Renal cortex interstitium (tissue), 11 donors: Measurements from ENCODE around the gene SLC4A1AP. TPM values are rescaled to one million over a fixed set of nuclear protein-coding genes. Genes with fewer than 3 reads are reported as not detected.
A peak's percentile ranks its signal among the peaks of the same experiment; 100 is the strongest.
"Not testable (repeated sequence)": the region's sequence is repeated elsewhere in the genome, so short reads cannot be mapped to it uniquely, and the experiment has no call there.

Source experiments
- DNase-seq, 11 donors: peaks; one replicate each; pipeline ENCODE4 v3.0.0-alpha.2; 2013; ENCODE audit warnings: low read depth in 9 of 11, low spot score in 4 of 11; ENCODE audit errors: extremely low read depth in 1 of 11
- polyA plus RNA-seq, 3 donors: library from polyadenylated mRNA; unstranded; fragments of 120-200 nt; gene quantifications; one replicate each; pipeline ENCODE4 v1.2.1, GENCODE V29; 2013; ENCODE audit not compliant: insufficient read length in 3 of 3

SLC4A1AP gene
- polyA plus RNA-seq, 3 donors: 31.7 to 36.2 (median 35.7) TPM

GRCh38 chr2:27640722-27641245 is 22.9 kb upstream of the SLC4A1AP start:
- DNase-seq: no peak

- DNase-seq: no peak
Measured at GRCh38 chr2:27645197-27645596, 18.5 kb upstream of the SLC4A1AP start.

GRCh38 chr2:27647289-27647688 is 16.4 kb upstream of the SLC4A1AP start:
- DNase-seq: no peak

DNA sequence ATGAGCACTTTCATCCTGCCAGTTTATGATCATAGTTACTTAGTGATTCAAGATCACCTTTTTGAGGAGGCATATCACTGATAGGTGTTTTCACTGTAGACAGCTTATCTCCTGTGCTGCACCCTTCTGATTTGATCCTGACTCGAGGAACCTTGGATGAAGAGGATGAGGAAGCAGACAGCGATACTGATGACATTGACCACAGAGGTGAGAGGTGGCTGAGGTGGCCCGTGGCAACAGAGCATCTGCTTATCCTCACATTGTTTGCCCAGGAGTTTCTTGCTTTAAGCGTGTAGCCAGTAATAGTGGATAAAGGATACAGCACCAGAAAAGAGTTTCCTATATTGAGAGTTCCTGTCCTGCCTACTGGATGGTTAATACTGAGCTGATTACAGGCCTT is 16.0 kb upstream of the SLC4A1AP start:
- DNase-seq: no peak

DNA sequence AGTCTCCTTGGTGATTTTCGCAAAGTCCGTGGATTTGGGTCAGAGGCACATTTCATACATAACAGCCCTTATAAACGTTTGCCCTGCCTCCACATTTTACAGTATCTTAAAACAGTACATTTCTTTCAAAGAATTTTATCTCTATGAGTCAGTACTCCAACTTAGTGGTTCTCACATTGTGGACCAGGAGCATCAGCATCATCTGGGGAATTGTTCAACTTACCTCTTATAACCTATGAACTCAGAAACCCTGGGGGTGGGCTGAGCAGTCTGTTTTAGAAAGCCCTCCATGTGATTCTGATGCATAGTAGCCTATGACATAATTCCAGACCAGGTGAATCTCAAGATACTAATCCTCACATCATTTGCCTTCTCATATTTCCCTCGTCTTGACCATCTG is 12.6 kb upstream of the SLC4A1AP start:
- no peak for DNase-seq

GRCh38 chr2:27652341-27652740 is 11.3 kb upstream of the SLC4A1AP start:
- no peak for DNase-seq

- no peak for DNase-seq
Measured at GRCh38 chr2:27652790-27653189, 10.9 kb upstream of the SLC4A1AP start.

- DNase-seq: no peak
Measured at GRCh38 chr2:27653397-27653796, 10.3 kb upstream of the SLC4A1AP start.

DNA sequence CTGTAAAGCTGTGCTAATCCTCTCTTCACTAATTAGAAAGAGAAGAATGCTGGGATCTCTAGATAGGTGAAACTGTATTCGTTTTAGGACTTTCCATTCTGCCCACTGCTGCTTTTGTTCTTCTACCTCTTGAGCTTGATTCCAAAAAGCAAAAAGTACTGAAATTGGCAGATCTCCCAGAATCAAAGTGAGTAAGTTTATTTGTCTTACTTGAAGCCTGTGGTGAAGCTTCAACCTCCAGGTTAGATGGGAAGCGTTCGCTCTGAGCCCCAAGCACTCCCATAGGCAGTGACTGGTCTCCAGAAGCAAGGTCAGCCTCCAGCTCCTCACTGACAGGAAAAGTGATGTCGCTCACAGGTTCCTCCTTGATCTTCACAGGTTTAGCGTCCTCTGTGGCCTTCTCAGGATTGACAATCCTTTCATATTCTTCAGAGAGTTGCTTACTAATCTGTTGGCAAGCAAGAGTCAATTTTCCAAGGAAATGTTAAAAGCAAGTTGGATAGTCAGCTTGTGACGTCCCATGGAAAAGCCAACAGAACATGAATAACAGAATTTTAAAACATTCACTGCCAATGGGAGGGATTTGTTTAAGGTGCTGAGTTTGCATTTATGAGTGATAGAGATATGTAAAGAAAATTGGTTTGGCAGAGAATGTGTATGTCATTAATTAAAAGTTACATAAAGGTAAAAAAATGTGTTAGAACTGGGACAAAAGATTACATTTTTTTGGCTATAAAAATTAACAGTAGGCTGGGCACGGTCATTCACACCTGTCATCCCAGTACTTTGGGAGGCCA is 8.3 kb upstream of the SLC4A1AP start:
- no peak for DNase-seq

DNA sequence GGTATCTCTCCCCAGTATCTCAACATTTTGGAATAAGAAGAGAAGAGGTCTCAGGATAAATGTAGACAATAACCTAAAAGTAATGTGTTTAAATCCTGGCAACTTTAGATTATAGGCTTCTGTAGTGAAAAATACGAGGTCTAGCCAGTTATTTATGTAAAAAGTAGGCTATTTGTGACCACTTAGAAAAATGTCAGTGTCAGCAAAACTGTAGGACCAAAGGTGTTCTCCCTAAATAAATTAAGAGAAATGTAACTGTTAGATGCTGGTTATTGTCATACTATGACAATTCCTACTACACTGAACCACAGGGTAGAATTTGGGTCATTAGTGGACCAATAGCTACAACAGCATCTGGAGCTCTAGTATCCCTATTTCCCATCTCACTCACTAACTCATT is 2.3 kb upstream of the SLC4A1AP start:
- no peak for DNase-seq

DNA sequence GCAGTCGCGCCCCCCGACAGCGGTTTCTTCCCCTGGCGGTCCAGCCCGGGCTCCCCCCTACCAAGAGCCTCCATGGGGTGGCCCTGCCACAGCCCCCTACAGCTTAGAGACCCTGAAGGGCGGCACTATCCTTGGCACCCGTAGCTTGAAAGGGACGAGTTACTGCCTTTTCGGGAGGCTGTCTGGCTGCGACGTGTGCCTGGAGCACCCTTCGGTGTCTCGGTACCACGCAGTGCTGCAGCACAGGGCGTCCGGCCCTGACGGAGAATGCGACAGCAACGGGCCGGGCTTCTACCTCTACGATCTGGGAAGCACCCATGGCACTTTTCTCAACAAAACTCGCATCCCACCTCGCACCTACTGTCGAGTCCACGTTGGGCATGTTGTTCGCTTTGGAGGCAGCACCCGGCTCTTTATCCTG is 475 bp downstream of the SLC4A1AP start:
- DNase-seq: peak in 2 of 11 donors; percentile 1 to 2

- no peak for DNase-seq
Measured at GRCh38 chr2:27664622-27665363, 1.1 kb downstream of the SLC4A1AP start.

DNA sequence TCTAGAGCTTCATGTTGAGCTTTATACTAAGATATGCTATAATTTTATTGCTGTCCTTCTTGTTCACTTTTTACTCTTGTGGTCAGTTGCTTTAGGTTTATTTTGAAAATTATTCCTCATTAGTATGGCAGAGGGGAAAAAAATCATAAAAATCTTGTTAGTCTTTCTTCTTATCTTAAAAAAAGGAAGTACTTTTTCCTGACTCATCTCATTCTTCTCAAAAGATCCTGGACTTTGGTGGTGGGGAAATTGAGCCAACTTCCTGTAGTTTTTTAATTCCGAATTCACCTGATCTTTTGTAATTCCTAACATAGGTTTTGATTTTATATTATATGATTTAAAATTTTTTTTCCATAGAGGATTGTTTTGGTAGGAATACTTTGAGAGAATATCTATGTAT is 3.8 kb downstream of the SLC4A1AP start:
- no peak for DNase-seq

DNA sequence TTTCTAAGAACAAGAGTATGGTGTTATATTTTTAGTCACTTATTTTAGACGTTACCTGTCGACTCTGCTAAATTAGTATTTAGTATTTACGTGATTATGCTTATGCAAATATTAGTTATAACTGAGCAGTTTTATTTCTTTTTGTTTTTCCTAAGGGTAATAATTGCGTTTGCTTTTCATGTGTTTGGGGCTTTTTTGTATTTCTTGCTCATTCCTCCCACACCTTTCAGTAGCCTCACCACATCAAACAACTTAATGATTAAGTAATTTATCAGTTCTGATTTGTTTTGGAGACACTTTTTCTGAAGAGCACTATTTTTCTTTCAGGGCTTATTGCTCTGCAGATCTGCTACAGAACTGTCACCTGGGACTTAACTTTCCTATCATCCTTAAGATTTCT is 7.5 kb downstream of the SLC4A1AP start:
- DNase-seq: no peak

- no peak for DNase-seq
Measured at GRCh38 chr2:27672723-27673486, 9.2 kb downstream of the SLC4A1AP start.

GRCh38 chr2:27680571-27680970 is 16.9 kb downstream of the SLC4A1AP start:
- no peak for DNase-seq

GRCh38 chr2:27681841-27682240 is 18.2 kb downstream of the SLC4A1AP start:
- DNase-seq: no peak

DNA sequence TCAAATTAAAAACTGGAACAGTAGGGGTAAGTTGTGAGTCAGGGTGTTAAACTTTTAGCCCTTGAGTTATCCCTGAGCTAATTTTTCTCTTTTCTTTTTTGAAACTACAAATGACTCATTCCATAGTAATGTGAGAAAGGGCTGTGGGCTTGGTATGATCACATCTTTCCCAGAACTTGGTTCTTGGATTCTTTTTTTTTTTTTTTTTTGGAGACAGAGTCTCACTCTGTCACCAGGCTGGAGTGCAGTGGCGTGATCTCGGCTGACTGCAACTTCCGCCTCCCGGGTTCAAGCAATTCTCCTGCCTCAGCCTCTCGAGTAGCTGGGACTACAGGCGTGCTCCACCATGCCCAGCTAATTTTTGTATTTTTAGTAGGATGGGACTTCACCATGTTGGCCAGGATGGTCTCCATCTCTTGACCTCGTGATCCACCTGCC is 18.7 kb downstream of the SLC4A1AP start:
- DNase-seq: not testable (repeated sequence)

GRCh38 chr2:27683390-27684071 is 19.8 kb downstream of the SLC4A1AP start:
- DNase-seq: peak; percentile 73 to 92 (median 81)
